C4-2B (cell line): ENCODE data around the gene FAM13C.

ENCODE experiments used
- H3K27ac ChIP-seq: fragments of 450-650 bp; 2 replicates; pipeline ENCODE4 v1.5.1; 2017
- ZFX ChIP-seq: fragments of 450-650 bp; IDR thresholded peaks from 2 replicates; pipeline ENCODE4 v1.6.1; 2017
- TF ChIP-seq, protein P1 (sequence below): fragments of 450-650 bp; conservative IDR thresholded peaks from 2 replicates; pipeline ENCODE4 v1.5.1; 2017; ENCODE audit warnings: mild to moderate bottlenecking

Gene FAM13C

GRCh38 chr10:59281861-59282260, 80.5 kb downstream of the FAM13C start:
- H3K27ac ChIP-seq: no peak overlapping the region
- no peak for TF ChIP-seq ZFX
- TF ChIP-seq, protein P1, sequence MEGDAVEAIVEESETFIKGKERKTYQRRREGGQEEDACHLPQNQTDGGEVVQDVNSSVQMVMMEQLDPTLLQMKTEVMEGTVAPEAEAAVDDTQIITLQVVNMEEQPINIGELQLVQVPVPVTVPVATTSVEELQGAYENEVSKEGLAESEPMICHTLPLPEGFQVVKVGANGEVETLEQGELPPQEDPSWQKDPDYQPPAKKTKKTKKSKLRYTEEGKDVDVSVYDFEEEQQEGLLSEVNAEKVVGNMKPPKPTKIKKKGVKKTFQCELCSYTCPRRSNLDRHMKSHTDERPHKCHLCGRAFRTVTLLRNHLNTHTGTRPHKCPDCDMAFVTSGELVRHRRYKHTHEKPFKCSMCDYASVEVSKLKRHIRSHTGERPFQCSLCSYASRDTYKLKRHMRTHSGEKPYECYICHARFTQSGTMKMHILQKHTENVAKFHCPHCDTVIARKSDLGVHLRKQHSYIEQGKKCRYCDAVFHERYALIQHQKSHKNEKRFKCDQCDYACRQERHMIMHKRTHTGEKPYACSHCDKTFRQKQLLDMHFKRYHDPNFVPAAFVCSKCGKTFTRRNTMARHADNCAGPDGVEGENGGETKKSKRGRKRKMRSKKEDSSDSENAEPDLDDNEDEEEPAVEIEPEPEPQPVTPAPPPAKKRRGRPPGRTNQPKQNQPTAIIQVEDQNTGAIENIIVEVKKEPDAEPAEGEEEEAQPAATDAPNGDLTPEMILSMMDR: no peak

GRCh38 chr10:59279991-59280505, 82.3 kb downstream of the FAM13C start:
- TF ChIP-seq, protein P1: no peak
- TF ChIP-seq ZFX: no peak
- no peak overlapping the region for H3K27ac ChIP-seq

DNA sequence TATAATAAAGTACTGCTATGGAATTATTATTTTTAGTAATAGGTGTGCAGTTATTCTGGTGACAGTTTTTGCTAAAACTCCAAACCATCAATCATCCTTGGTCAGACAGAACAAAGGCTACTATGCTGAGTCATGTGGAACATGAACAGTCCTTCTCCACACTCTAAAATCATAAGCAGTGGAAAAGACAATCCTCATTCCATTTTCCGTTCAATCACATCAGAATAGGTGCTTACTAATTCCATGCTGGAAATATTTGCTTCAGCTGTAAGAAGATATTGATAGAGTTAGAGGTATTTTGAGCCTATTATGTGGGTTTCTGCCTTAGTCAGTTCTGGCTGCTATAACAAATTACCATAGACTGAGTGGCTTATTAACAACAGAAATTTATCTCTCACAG, 82.9 kb downstream of the FAM13C start:
- H3K27ac ChIP-seq: no peak overlapping the region
- no peak for TF ChIP-seq ZFX
- TF ChIP-seq, protein P1: no peak

DNA sequence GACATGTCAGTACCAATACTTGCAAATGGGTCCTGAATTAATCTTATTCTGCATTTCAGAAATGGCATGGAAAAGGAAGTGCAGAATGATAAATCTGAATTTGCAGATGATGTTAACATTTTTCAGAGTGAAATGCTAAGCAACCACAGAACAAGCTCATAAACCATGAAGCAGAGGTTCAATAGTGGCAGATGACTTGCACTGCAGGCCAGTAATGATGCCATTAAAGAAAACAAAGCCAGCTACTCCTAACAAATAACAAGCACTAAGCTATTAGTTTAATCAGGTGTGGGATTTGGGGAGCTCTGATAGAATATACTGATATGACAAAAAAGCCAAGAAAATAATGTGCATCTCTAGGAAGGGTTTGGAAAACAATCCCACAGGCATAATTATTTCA, 85.4 kb downstream of the FAM13C start:
- TF ChIP-seq, protein P1: no peak
- no peak for TF ChIP-seq ZFX
- H3K27ac ChIP-seq: no peak overlapping the region

GRCh38 chr10:59276133-59276532, 86.2 kb downstream of the FAM13C start:
- H3K27ac ChIP-seq: no peak overlapping the region
- TF ChIP-seq ZFX: no peak
- TF ChIP-seq, protein P1: no peak

- H3K27ac ChIP-seq: no peak overlapping the region
- TF ChIP-seq, protein P1: no peak
- TF ChIP-seq ZFX: no peak
Measured at GRCh38 chr10:59273445-59273844, 88.9 kb downstream of the FAM13C start.

- no peak overlapping the region for H3K27ac ChIP-seq
- TF ChIP-seq ZFX: no peak
- TF ChIP-seq, protein P1: no peak
Measured at GRCh38 chr10:59272061-59272460, 90.3 kb downstream of the FAM13C start.
